HL-60 (cell line): ENCODE results near the gene DUS4L.

Experiments used
- DNase-seq, 2 experiments: peaks; one replicate each; pipeline ENCODE4 v3.0.0-alpha.2; 2010 to 2020; ENCODE audit warnings: low read depth in 1 of 2, low spot score in 1 of 2
- H3K27ac ChIP-seq: fragments of 250-450 bp; sonication (Bioruptor Pico); replicated peaks from 2 replicates; pipeline ENCODE4 v1.5.1; 2020; ENCODE audit warnings: mild to moderate bottlenecking, moderate library complexity
- H3K27me3 ChIP-seq: fragments of 250-450 bp; sonication (Bioruptor Pico); 2 replicates; pipeline ENCODE4 v1.5.1; 2021; ENCODE audit warnings: mild to moderate bottlenecking, moderate library complexity; ENCODE audit not compliant: insufficient read depth, poor library complexity, severe bottlenecking
- H3K4me3 ChIP-seq: replicated peaks from 2 replicates; pipeline ENCODE4 v1.5.1; 2011; ENCODE audit warnings: mild to moderate bottlenecking, control low read depth, low read length; ENCODE audit not compliant: insufficient read depth
- GABPA ChIP-seq: IDR thresholded peaks from 2 replicates; pipeline ENCODE4 v1.6.1; 2012; ENCODE audit warnings: low read depth
- POLR2AphosphoS5 ChIP-seq: IDR thresholded peaks from 2 replicates; pipeline ENCODE4 v1.6.1; 2012; ENCODE audit warnings: low read depth
- REST ChIP-seq: IDR thresholded peaks from 2 replicates; pipeline ENCODE4 v1.6.1; 2012; ENCODE audit warnings: low read depth; ENCODE audit not compliant: insufficient replicate concordance
- SPI1 ChIP-seq: IDR thresholded peaks from 2 replicates; pipeline ENCODE4 v1.6.1; 2012; ENCODE audit warnings: low read depth, mild to moderate bottlenecking, borderline replicate concordance
- TF ChIP-seq, protein P1 (sequence below): IDR thresholded peaks from one replicate; pipeline ENCODE4 v1.5.1; 2011; ENCODE audit warnings: low read length, control low read depth, inconsistent platforms; ENCODE audit not compliant: insufficient read depth

The DUS4L gene

GRCh38 chr7:107610323-107610722, 46.6 kb downstream of the DUS4L start:
- TF ChIP-seq POLR2AphosphoS5 (no peak), SPI1 (no peak), REST (no peak), GABPA (no peak)
- TF ChIP-seq, protein P1, sequence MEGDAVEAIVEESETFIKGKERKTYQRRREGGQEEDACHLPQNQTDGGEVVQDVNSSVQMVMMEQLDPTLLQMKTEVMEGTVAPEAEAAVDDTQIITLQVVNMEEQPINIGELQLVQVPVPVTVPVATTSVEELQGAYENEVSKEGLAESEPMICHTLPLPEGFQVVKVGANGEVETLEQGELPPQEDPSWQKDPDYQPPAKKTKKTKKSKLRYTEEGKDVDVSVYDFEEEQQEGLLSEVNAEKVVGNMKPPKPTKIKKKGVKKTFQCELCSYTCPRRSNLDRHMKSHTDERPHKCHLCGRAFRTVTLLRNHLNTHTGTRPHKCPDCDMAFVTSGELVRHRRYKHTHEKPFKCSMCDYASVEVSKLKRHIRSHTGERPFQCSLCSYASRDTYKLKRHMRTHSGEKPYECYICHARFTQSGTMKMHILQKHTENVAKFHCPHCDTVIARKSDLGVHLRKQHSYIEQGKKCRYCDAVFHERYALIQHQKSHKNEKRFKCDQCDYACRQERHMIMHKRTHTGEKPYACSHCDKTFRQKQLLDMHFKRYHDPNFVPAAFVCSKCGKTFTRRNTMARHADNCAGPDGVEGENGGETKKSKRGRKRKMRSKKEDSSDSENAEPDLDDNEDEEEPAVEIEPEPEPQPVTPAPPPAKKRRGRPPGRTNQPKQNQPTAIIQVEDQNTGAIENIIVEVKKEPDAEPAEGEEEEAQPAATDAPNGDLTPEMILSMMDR, result no peak
- no peak overlapping the region for H3K4me3 ChIP-seq
- no peaks in the 10 kb centered on the region for H3K27me3 ChIP-seq
- H3K27ac ChIP-seq, result no peak overlapping the region
- DNase-seq, result no peak

- Histone ChIP-seq H3K27ac (no peak overlapping the region), H3K27me3 (no peaks in the 10 kb centered on the region), H3K4me3 (no peak overlapping the region)
- TF ChIP-seq POLR2AphosphoS5 (no peak), SPI1 (no peak)
- no peak for DNase-seq
These were observed 49.7 kb downstream of the DUS4L start for GRCh38 chr7:107613439-107613838.

DNA sequence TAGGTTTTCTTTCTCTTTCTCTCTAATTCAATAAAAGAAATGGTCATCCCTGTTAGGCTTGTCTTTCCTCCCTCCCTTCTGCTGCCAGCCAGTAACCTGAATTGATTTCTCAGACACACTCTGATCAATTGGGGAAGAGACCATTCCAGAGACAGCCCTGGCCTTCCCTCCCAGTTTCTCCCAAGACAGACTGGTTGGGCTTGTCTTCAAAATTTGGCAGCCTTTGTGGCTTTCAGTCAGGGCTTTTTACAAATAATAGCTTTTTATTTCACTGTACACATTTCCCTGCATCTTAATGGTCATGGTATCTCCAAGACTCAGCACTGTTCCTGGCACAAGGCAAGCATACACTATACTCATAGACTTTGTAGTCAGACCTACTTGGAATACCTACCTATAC, 50.2 kb downstream of the DUS4L start:
- TF ChIP-seq, protein P1, result no peak
- TF ChIP-seq REST (no peak), SPI1 (no peak), GABPA (no peak), POLR2AphosphoS5 (no peak)
- no peak for DNase-seq
- no peak overlapping the region for H3K27ac ChIP-seq

GRCh38 chr7:107614425-107614824, 50.7 kb downstream of the DUS4L start:
- no peak overlapping the region for H3K4me3 ChIP-seq
- no peak overlapping the region for H3K27ac ChIP-seq
- H3K27me3 ChIP-seq, result no peaks in the 10 kb centered on the region
- DNase-seq, result no peak
- no peak for TF ChIP-seq POLR2AphosphoS5
- TF ChIP-seq SPI1, result no peak
- TF ChIP-seq REST, result no peak
- no peak for TF ChIP-seq GABPA
- TF ChIP-seq, protein P1, result no peak

More for the DNA sequence above, 50.2 kb downstream of the DUS4L start:
- H3K27me3 ChIP-seq, result no peaks in the 10 kb centered on the region
- no peak overlapping the region for H3K4me3 ChIP-seq
